ENCODE results near the gene LHFPL2.

DNA sequence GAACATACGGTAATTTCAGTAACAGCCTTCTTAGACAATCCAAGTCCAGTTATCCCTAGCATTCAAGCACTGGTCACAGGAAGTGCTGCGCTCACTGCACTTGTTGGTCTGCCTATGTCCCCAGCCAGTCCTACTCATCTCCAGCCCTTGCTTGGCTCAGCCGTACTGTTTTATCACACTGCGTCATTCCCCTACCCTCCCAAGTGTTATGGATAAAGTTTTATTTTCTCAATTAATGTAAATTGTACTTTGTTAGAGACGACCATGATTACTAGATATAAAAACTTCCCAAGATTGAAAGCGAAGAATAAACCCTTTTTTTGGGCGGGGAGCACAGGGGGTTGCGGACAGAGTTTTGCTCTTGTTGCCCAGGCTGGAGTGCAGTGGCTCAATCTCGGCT lies 49.6 kb downstream of the LHFPL2 start:
- TF ChIP-seq POLR2A (IDR thresholded peaks at IDR 0.05) (no peak), CTCF (IDR thresholded peaks at IDR 0.05) (no peak), EP300 (IDR thresholded peaks at IDR 0.05) (no peak)
